Common myeloid progenitor, CD34-positive (primary cell): ENCODE results near the gene GSTK1.

ENCODE experiments used
- CTCF ChIA-PET: fragments of 350-600 bp; sonication (Branson Sonifier 250); formaldehyde crosslinking; loops from one replicate; lab custom pipeline; 2021; ENCODE audit warnings: antibody characterized with exemption; lab: Charles Lee
- POLR2A ChIA-PET: fragments of 350-600 bp; sonication (Branson Sonifier 250); formaldehyde crosslinking; loops from one replicate; lab custom pipeline; 2021; ENCODE audit warnings: antibody characterized with exemption; lab: Charles Lee
- DNase-seq, 3 donors: peaks; one replicate each; pipeline versions ENCODE4 v3.0.0 to v3.0.0-alpha.2; 2013
- H3K27ac ChIP-seq, 2 experiments: 1 replicate in 1 of 2; 2 replicates in 1 of 2; pipeline ENCODE4 v1.7.0; 2013; ENCODE audit warnings: inconsistent platforms in 2 of 2, low read length in 2 of 2, mild to moderate bottlenecking in 2 of 2, low read depth in 1 of 2, moderate library complexity in 1 of 2; ENCODE audit not compliant: severe bottlenecking in 2 of 2, insufficient read depth in 1 of 2, poor library complexity in 1 of 2
- H3K27me3 ChIP-seq, 5 experiments: replicated peaks in 2 of 5; 1 replicate in 3 of 5; 2 replicates in 2 of 5; pipeline versions ENCODE4 v1.6.1 to v1.7.0; 2013; ENCODE audit warnings: low read length in 4 of 5, mild to moderate bottlenecking in 2 of 5, moderate library complexity in 2 of 5, inconsistent platforms in 1 of 5; ENCODE audit not compliant: insufficient read depth in 5 of 5, control insufficient read depth in 4 of 5
- H3K36me3 ChIP-seq, 4 experiments: 1 replicate in 2 of 4; 2 replicates in 2 of 4; pipeline versions ENCODE4 v1.6.1 to v1.7.0; 2013; ENCODE audit warnings: low read length in 3 of 4, control low read depth in 1 of 4, mild to moderate bottlenecking in 1 of 4; ENCODE audit not compliant: control insufficient read depth in 4 of 4, insufficient read depth in 4 of 4
- H3K4me1 ChIP-seq, 4 experiments: 1 replicate in 3 of 4; 2 replicates in 1 of 4; pipeline versions ENCODE4 v1.6.1 to v1.7.1; 2013; ENCODE audit warnings: low read length in 3 of 4, mild to moderate bottlenecking in 3 of 4, control low read depth in 1 of 4, inconsistent platforms in 1 of 4, moderate library complexity in 1 of 4; ENCODE audit not compliant: control insufficient read depth in 4 of 4, insufficient read depth in 4 of 4; ENCODE audit errors: control extremely low read depth in 1 of 4
- H3K4me3 ChIP-seq, 7 experiments: 1 replicate in 4 of 7; 2 replicates in 3 of 7; pipeline versions ENCODE4 v1.5.1 to v1.7.0; 2013; ENCODE audit warnings: mild to moderate bottlenecking in 7 of 7, low read length in 6 of 7, moderate library complexity in 6 of 7, inconsistent platforms in 2 of 7, low read depth in 2 of 7, control low read depth in 1 of 7; ENCODE audit not compliant: insufficient read depth in 4 of 7, control insufficient read depth in 1 of 7; ENCODE audit errors: extremely low read depth in 1 of 7
- H3K9me3 ChIP-seq, 5 experiments: 1 replicate in 4 of 5; 2 replicates in 1 of 5; pipeline versions ENCODE4 v1.6.1 to v1.7.1; 2013; ENCODE audit warnings: low read length in 4 of 5, mild to moderate bottlenecking in 2 of 5, inconsistent platforms in 1 of 5, low read depth in 1 of 5, moderate library complexity in 1 of 5; ENCODE audit not compliant: control insufficient read depth in 4 of 5, insufficient read depth in 2 of 5; ENCODE audit errors: control extremely low read depth in 1 of 5
- WGBS: methylation state at CpG from one replicate; pipeline ENCODE4 v1.1.5; 2013; ENCODE audit not compliant: insufficient coverage; 5-methylcytosine and 5-hydroxymethylcytosine counted together

The GSTK1 gene

DNA sequence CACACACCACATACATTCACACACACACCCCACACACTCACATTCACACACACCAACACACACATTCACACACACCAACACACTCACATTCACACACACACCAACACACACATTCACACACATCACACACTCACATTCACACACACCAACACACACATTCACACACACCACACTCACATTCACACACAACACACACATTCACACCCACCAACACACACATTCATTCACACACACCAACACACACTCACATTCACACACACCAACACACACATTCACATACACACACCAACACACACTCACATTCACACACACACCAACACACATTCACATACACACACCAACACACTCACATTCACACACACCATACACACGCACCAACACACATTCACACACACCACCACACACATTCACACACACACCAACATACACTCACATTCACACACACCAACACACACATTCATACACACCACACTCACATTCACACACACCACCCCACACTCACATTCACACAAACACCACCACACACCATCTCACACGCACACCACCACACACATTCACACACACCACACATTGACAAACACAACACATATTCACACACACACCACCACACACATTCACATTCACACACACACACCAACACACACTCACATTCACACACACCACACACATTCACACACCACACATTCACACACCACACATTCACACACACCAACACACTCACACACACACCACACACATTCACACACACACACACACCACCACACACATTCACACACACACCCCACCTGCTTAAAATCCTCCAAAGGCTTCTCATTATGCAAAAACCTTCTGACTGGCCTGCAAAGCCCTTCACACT is 32.4 kb upstream of the GSTK1 start:
- ChIA-PET CTCF (interaction anchor here (1.2 to 4.6 kb wide), 3 partner anchors 9 to 16 kb away, joined by 5 to 23 read pairs (median 11); no protein-coding TSS in a partner anchor), POLR2A (no interaction called here)
- Histone ChIP-seq H3K36me3 (no peaks in the 10 kb centered on the region), H3K27me3 (no peaks in the 10 kb centered on the region), H3K27ac (no peak overlapping the region), H3K9me3 (peaks cover 0 to 2% (median 0%) of the 10 kb centered on the region in 5 experiments), H3K4me3 (no peak overlapping the region), H3K4me1 (no peaks in the 10 kb centered on the region)
- no peak for DNase-seq
- WGBS, result 94% methylated on average over 2 of the region's 2 CpGs

- Histone ChIP-seq H3K27ac (no peak overlapping the region), H3K9me3 (peaks cover 0 to 12% (median 3%) of the 10 kb centered on the region in 5 experiments), H3K27me3 (no peaks in the 10 kb centered on the region), H3K36me3 (no peaks in the 10 kb centered on the region), H3K4me1 (peaks cover 0 to 6% (median under 1%) of the 10 kb centered on the region in 4 experiments), H3K4me3 (no peak overlapping the region)
- CTCF ChIA-PET, result interaction anchor here (0.7 to 1.4 kb wide), 3 partner anchors 10 to 101 kb away, joined by 3 read pairs; no protein-coding TSS in a partner anchor
- no peak for DNase-seq
- WGBS, result no CpG with 5 or more reads among the region's 2 CpGs
- POLR2A ChIA-PET, result no interaction called here
Observed at GRCh38 chr7:143233816-143234532, 29.3 kb upstream of the GSTK1 start.

GRCh38 chr7:143234533-143234875 is 28.7 kb upstream of the GSTK1 start:
- Histone ChIP-seq H3K36me3 (no peaks in the 10 kb centered on the region), H3K4me1 (peaks cover 0 to 11% (median 3%) of the 10 kb centered on the region in 4 experiments), H3K27ac (no peak overlapping the region), H3K9me3 (peaks cover 0 to 12% (median 3%) of the 10 kb centered on the region in 5 experiments), H3K4me3 (no peak overlapping the region), H3K27me3 (no peaks in the 10 kb centered on the region)
- ChIA-PET POLR2A (no interaction called here), CTCF (interaction anchor here (0.7 to 0.9 kb wide), 2 partner anchors 17 to 102 kb away, joined by 3 read pairs; no protein-coding TSS in a partner anchor)
- WGBS, result 93% methylated on average over 3 of the region's 3 CpGs
- no peak for DNase-seq

GRCh38 chr7:143235561-143235960 is 27.7 kb upstream of the GSTK1 start:
- Histone ChIP-seq H3K9me3 (peaks cover 0 to 12% (median 3%) of the 10 kb centered on the region in 5 experiments), H3K27me3 (no peaks in the 10 kb centered on the region), H3K36me3 (no peaks in the 10 kb centered on the region), H3K4me3 (no peak overlapping the region), H3K27ac (no peak overlapping the region), H3K4me1 (peaks cover 4 to 15% (median 9%) of the 10 kb centered on the region in 4 experiments)
- no peak for DNase-seq
- POLR2A ChIA-PET, result no interaction called here
- CTCF ChIA-PET, result interaction anchor here (1.3 kb wide), 1 partner anchor 227 kb away, joined by 4 read pairs; no protein-coding TSS in a partner anchor
- no CpG with 5 or more reads among the region's 1 CpG for WGBS

- H3K36me3 ChIP-seq, result no peaks in the 10 kb centered on the region
- H3K4me1 ChIP-seq, result peaks cover 4 to 18% (median 9%) of the 10 kb centered on the region in 4 experiments
- no peak for DNase-seq
- ChIA-PET POLR2A (no interaction called here), CTCF (interaction anchor here (0.6 to 8.7 kb wide), 4 partner anchors 66 to 228 kb away, joined by 3 to 108 read pairs (median 4); no protein-coding TSS in a partner anchor)
- no peak overlapping the region for H3K27ac ChIP-seq
- no peak overlapping the region for H3K4me3 ChIP-seq
- 88% methylated on average over 1 of the region's 3 CpGs for WGBS
- H3K27me3 ChIP-seq, result no peaks in the 10 kb centered on the region
- H3K9me3 ChIP-seq, result peaks cover 0 to 12% (median 3%) of the 10 kb centered on the region in 5 experiments
Observed at GRCh38 chr7:143236408-143236990, 26.7 kb upstream of the GSTK1 start.

DNA sequence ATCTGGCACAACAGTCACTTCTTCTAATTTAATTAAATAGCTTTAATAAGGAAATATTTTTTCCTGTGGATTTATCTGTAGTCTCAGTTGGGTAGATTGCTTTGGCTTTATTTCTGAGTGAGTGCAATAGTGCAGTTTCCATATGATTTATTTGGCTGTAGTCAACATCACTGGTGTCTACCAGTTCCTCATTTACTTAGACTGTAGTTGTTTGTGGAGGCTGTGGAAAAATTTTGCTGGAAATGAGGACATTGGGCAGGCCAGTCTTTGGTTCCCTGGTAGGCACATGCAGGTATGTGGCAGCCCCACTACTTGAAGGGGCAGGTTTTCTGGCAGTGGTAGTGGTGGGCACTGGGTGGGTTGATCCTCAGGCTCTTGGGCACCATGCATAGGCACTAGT is 25.9 kb upstream of the GSTK1 start:
- Histone ChIP-seq H3K36me3 (no peaks in the 10 kb centered on the region), H3K27me3 (no peaks in the 10 kb centered on the region), H3K4me3 (no peak overlapping the region), H3K27ac (no peak overlapping the region), H3K9me3 (peaks cover 0 to 12% (median 3%) of the 10 kb centered on the region in 5 experiments), H3K4me1 (peaks cover 4 to 18% (median 9%) of the 10 kb centered on the region in 4 experiments)
- no peak for DNase-seq
- POLR2A ChIA-PET, result no interaction called here
- CTCF ChIA-PET, result interaction anchor here (0.6 to 8.7 kb wide), 3 partner anchors 65 to 106 kb away, joined by 3 to 108 read pairs (median 3); no protein-coding TSS in a partner anchor
